BJ (cell line): Measurements from ENCODE around the gene DLG2. TPM values are rescaled to one million over a fixed set of nuclear protein-coding genes. Genes with fewer than 3 reads are reported as not detected.

ENCODE experiments used
- CTCF ChIA-PET: fragments of 350-600 bp; formaldehyde crosslinking; extraction: SDS; loops from one replicate; lab custom pipeline; 2021; ENCODE audit warnings: antibody characterized with exemption, inconsistent platforms; lab: Yijun Ruan, JAX
- POLR2A ChIA-PET: fragments of 300-600 bp; sonication (Branson Sonifier 250); formaldehyde crosslinking; extraction: SDS; loops from one replicate; lab custom pipeline; 2021; ENCODE audit warnings: antibody characterized with exemption; lab: Charles Lee
- DNase-seq: peaks from one replicate; pipeline ENCODE4 v3.0.0-alpha.2; 2011; ENCODE audit warnings: low read depth
- H3K27me3 ChIP-seq: 2 replicates; pipeline ENCODE4 v1.6.0; 2011; ENCODE audit warnings: low read length; ENCODE audit not compliant: control insufficient read depth, insufficient read depth
- H3K36me3 ChIP-seq: 2 replicates; pipeline ENCODE4 v1.5.1; 2011; ENCODE audit warnings: low read length; ENCODE audit not compliant: control insufficient read depth, insufficient read depth
- H3K4me3 ChIP-seq: 2 replicates; pipeline ENCODE4 v1.5.1; 2011; ENCODE audit warnings: low read depth, mild to moderate bottlenecking, control low read depth, low read length
- CTCF ChIP-seq: IDR thresholded peaks from 2 replicates; pipeline ENCODE4 v1.5.1; 2011; ENCODE audit warnings: low read depth, mild to moderate bottlenecking, control low read depth, inconsistent platforms, low read length, moderate library complexity; ENCODE audit not compliant: insufficient read depth
- polyA plus RNA-seq: library from polyadenylated mRNA; depleted of rRNA; stranded (reverse); fragments of >200 nt; gene quantifications from 2 replicates; pipeline ENCODE4 v1.2.3, GENCODE V29; 2011

The DLG2 gene
- polyA plus RNA-seq, 1 experiment: 0.28 TPM

GRCh38 chr11:84724256-84724655, 902.9 kb downstream of the DLG2 start:
- Histone ChIP-seq H3K36me3 (no peaks in the 10 kb centered on the region), H3K4me3 (no peak overlapping the region), H3K27me3 (peaks cover 3% of the 10 kb centered on the region; the same call in 1 of the 2 replicates)
- ChIA-PET CTCF (no interaction called here), POLR2A (no interaction called here)
- TF ChIP-seq CTCF: no peak
- DNase-seq: no peak

GRCh38 chr11:84722583-84723108, 904.5 kb downstream of the DLG2 start:
- Histone ChIP-seq H3K36me3 (no peaks in the 10 kb centered on the region), H3K4me3 (no peak overlapping the region), H3K27me3 (peaks cover 3% of the 10 kb centered on the region; the same call in 1 of the 2 replicates)
- ChIA-PET POLR2A (no interaction called here), CTCF (no interaction called here)
- TF ChIP-seq CTCF: no peak
- DNase-seq: no peak

GRCh38 chr11:84721561-84721961, 905.6 kb downstream of the DLG2 start:
- POLR2A ChIA-PET: no interaction called here
- no peak for TF ChIP-seq CTCF
- H3K36me3 ChIP-seq: no peaks in the 10 kb centered on the region
- CTCF ChIA-PET: no interaction called here
- peaks cover 3% of the 10 kb centered on the region; the same call in 1 of the 2 replicates for H3K27me3 ChIP-seq
- no peak for DNase-seq
- no peak overlapping the region for H3K4me3 ChIP-seq

DNA sequence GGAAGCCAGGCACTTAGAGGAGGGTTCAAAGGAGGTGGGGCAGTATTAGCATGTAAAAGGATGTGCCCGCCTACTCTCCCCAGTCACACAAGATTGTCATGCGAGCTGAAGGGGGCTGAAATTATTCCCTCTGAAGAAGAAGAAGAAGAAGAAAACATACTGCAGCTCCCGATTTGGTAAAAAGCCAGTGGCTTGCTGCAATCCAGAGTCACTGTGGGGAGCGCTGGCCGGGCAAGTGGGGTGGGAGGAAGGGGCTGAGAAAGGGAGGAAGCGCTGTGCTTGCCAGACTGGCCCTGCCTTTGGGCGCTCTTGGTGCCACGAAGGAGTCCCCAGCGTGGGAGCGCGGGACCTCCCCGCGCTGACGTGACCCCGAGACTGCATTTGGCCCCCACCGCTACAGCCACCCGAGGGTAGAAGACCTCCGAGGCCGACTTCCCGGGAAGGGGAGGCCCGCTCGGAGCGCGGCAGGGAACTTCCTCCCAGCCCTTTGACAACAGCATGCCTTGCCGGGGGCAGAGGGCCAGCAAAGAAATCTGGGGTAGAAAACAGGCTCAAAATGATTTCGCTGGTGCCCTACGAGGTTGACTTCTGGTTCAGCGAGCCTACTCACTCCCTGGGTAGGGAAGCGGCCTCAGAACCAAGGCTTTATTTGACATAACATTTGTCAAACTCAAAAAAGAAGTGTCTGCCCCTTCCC, 906.3 kb downstream of the DLG2 start:
- no peak for DNase-seq
- ChIA-PET POLR2A (no interaction called here), CTCF (no interaction called here)
- Histone ChIP-seq H3K27me3 (peaks cover 3% of the 10 kb centered on the region; the same call in 1 of the 2 replicates), H3K4me3 (peak overlapping the region; percentile 18; the same call in 1 of the 2 replicates), H3K36me3 (no peaks in the 10 kb centered on the region)
- no peak for TF ChIP-seq CTCF

DNA sequence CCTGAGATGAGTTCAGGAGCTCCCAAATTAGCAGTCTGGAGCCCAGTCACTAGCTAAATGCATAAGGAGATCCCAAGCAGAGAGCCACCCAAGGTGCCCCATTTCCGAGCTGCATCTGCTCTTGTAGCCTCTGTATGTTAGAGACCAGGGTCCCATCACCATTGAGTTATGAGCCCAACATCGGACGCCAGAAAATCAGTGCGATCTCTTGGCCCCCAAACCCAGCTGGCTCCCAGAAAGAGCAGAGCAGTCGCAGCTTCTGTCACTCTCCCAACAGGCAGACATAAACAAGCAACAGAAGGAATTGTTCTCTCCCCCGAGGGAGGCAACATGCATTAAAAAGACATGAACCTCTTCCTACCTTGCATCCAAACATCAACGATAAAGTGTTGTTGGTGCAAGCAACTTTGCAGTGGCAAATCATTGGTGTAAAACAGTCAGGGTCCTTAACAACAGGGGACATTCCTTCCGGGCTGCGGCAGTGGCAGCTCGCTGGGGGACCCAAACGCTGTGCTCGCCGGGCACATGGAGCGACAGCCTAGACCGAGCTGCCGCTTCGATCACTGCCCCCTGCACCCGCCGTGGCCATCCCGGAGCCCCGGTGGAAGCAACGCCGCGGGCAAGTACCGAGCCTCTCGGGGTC, 907.1 kb downstream of the DLG2 start:
- DNase-seq: no peak
- Histone ChIP-seq H3K27me3 (peaks cover 3% of the 10 kb centered on the region; the same call in 1 of the 2 replicates), H3K36me3 (no peaks in the 10 kb centered on the region), H3K4me3 (no peak overlapping the region)
- ChIA-PET POLR2A (no interaction called here), CTCF (interaction anchor here (1.0 to 1.4 kb wide), 2 partner anchors 17 to 32 kb away, joined by 3 to 4 read pairs; no protein-coding TSS in a partner anchor)
- no peak for TF ChIP-seq CTCF
